Mesothelial cell of epicardium (in vitro differentiated cells): ENCODE results near the gene BRSK2. TPM values are rescaled to one million over a fixed set of nuclear protein-coding genes. Genes with fewer than 3 reads are reported as not detected.

Experiments
- DNase-seq, 2 experiments: peaks; one replicate each; pipeline ENCODE4 v3.0.0; 2021; ENCODE audit warnings: low spot score in 2 of 2; ENCODE audit not compliant: unreplicated experiment in 2 of 2
- H3K27ac Mint-ChIP-seq: 2 replicates; pipeline ENCODE4 v1.8.0; 2021; ENCODE audit warnings: mixed read lengths
- H3K27me3 Mint-ChIP-seq: 2 replicates; pipeline ENCODE4 v1.8.0; 2021; ENCODE audit warnings: low read depth, mixed read lengths
- H3K36me3 Mint-ChIP-seq: 2 replicates; pipeline ENCODE4 v1.8.0; 2021; ENCODE audit warnings: mixed read lengths
- H3K4me1 Mint-ChIP-seq: 2 replicates; pipeline ENCODE4 v1.8.0; 2021; ENCODE audit warnings: mixed read lengths
- H3K4me3 Mint-ChIP-seq: 2 replicates; pipeline ENCODE4 v1.8.0; 2021; ENCODE audit warnings: mild to moderate bottlenecking, moderate library complexity, mixed read lengths
- H3K9me3 Mint-ChIP-seq: 2 replicates; pipeline ENCODE4 v1.8.0; 2021; ENCODE audit warnings: mixed read lengths
- total RNA-seq: library from RNA; stranded (reverse); gene quantifications from 3 replicates; pipeline ENCODE4 v1.2.1, GENCODE V29; 2021
- TF ChIP-seq, protein P1 (sequence below): fragments of 200-600 bp; sonication (generic); IDR thresholded peaks from one replicate; pipeline ENCODE4 v1.5.0; 2021; ENCODE audit warnings: antibody characterized with exemption; ENCODE audit not compliant: unreplicated experiment

BRSK2 gene
- total RNA-seq, 1 donor from 2014 or later: 4.9 TPM

- Mint-ChIP-seq H3K9me3 (no peaks in the 10 kb centered on the region), H3K36me3 (no peaks in the 10 kb centered on the region), H3K4me1 (no peaks in the 10 kb centered on the region), H3K27me3 (peaks cover 7% of the 10 kb centered on the region), H3K27ac (no peak overlapping the region), H3K4me3 (no peak overlapping the region)
- TF ChIP-seq, protein P1, sequence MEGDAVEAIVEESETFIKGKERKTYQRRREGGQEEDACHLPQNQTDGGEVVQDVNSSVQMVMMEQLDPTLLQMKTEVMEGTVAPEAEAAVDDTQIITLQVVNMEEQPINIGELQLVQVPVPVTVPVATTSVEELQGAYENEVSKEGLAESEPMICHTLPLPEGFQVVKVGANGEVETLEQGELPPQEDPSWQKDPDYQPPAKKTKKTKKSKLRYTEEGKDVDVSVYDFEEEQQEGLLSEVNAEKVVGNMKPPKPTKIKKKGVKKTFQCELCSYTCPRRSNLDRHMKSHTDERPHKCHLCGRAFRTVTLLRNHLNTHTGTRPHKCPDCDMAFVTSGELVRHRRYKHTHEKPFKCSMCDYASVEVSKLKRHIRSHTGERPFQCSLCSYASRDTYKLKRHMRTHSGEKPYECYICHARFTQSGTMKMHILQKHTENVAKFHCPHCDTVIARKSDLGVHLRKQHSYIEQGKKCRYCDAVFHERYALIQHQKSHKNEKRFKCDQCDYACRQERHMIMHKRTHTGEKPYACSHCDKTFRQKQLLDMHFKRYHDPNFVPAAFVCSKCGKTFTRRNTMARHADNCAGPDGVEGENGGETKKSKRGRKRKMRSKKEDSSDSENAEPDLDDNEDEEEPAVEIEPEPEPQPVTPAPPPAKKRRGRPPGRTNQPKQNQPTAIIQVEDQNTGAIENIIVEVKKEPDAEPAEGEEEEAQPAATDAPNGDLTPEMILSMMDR: no peak
- DNase-seq: peak in 1 of 2 experiments; percentile 13
These were observed 8.9 kb downstream of the BRSK2 start for GRCh38 chr11:1398528-1399235.

- H3K4me3 Mint-ChIP-seq: no peak overlapping the region
- H3K27ac Mint-ChIP-seq: no peak overlapping the region
- TF ChIP-seq, protein P1: no peak
- no peak for DNase-seq
- no peaks in the 10 kb centered on the region for H3K36me3 Mint-ChIP-seq
- peaks cover 8% of the 10 kb centered on the region for H3K27me3 Mint-ChIP-seq
- no peaks in the 10 kb centered on the region for H3K9me3 Mint-ChIP-seq
- H3K4me1 Mint-ChIP-seq: no peaks in the 10 kb centered on the region
These were observed 9.9 kb downstream of the BRSK2 start for GRCh38 chr11:1399386-1400316.

DNA sequence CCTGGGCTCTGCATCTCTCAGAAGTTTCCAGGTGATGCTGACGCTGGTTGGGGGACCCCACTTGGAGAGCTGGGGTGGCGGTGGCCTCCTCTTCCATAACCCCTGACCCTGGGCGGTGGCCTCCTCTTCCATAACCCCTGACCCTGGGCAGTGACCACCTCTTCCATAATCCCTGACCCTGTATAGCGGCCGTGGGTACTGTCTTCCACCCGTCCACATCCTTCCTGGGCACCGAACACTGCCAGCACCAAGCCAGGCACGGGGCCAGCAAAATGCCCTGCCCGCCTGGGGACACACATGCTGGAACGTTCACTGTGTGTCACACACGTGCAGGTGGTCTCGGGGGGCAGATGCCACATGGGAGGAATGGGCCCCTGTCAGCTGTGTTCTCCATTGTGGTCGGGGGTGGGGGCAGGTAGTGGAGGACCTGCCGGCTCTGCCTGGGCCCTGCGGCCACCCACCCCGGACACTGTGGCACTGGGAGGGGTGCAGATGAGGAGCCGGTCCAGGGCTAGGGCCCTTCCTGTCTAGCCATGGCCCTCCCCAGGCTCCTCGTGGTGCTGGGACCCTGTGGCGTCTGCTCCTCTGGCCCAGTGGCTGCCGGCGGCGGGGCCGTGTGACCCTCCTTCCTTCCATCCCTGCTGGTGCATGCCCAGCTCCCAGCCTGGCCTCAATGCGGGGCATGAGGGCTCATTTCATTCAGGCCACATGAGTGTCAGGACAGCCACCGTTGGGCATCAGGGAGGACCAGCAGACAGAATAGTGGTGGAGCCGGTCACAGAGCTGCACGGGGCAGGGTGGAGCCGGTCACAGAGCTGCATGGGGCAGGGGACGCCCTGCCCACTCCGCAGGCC is 10.8 kb downstream of the BRSK2 start:
- DNase-seq: no peak
- TF ChIP-seq, protein P1: no peak
- Mint-ChIP-seq H3K4me1 (no peaks in the 10 kb centered on the region), H3K9me3 (no peaks in the 10 kb centered on the region), H3K36me3 (no peaks in the 10 kb centered on the region), H3K27ac (no peak overlapping the region), H3K27me3 (peaks cover 8% of the 10 kb centered on the region), H3K4me3 (no peak overlapping the region)

DNA sequence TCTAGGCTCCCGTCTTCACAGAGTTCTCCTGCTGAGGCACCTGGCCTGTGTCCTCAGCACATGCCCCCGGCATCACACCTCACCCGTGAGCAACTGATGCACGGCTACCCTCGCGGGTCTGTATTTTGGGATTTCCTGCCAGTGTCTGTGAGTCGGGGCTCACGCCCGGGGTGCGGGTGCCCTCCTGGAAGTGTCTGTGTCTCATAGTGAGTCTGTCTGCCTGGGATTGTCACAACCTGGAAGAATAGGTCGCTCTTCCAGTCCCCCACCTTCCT is 11.4 kb downstream of the BRSK2 start:
- TF ChIP-seq, protein P1: no peak
- Mint-ChIP-seq H3K9me3 (no peaks in the 10 kb centered on the region), H3K4me3 (no peak overlapping the region), H3K27ac (no peak overlapping the region), H3K36me3 (no peaks in the 10 kb centered on the region), H3K27me3 (peaks cover 8% of the 10 kb centered on the region), H3K4me1 (no peaks in the 10 kb centered on the region)
- no peak for DNase-seq

GRCh38 chr11:1401656-1402221 is 12.0 kb downstream of the BRSK2 start:
- H3K9me3 Mint-ChIP-seq: no peaks in the 10 kb centered on the region
- no peaks in the 10 kb centered on the region for H3K4me1 Mint-ChIP-seq
- peaks cover 8% of the 10 kb centered on the region for H3K27me3 Mint-ChIP-seq
- peak; percentile 84 to 92 for DNase-seq
- H3K27ac Mint-ChIP-seq: no peak overlapping the region
- TF ChIP-seq, protein P1: no peak
- no peaks in the 10 kb centered on the region for H3K36me3 Mint-ChIP-seq
- no peak overlapping the region for H3K4me3 Mint-ChIP-seq
